ENCODE results near the gene DGKB.
A peak's percentile ranks its signal among the peaks of the same experiment; 100 is the strongest.

Gene DGKB

DNA sequence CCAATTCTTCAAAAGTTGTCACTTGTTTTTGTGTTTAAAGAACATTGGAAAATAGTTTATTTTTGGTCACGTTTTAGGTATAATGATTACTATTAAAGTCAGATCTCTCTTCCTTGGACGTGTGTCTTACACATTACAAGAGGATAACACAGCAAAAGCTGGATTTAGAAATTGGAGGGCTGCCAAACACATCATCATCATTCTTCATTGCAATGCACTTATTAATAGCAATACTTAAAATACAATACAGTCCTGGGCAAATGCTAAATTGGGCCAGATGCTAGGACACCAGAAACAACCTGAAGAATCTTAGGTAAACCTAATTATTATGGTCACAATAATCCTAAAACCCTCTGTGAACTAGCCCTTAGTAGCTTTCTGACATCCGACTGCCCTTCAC, 303.6 kb downstream of the DGKB start:
- no peak overlapping the region for H3K4ac ChIP-seq (ENCODE audit: low read depth in 1 of 2, low read length in 2 of 2)
- H4K8ac ChIP-seq (ENCODE audit: low read length): no peak overlapping the region
- no peak overlapping the region for H4K91ac ChIP-seq (ENCODE audit: low read length)
- H3K27ac ChIP-seq (ENCODE audit: low read length, poor library complexity, severe bottlenecking): no peak overlapping the region
- no peaks in the 10 kb centered on the region for H3K4me1 ChIP-seq (ENCODE audit: control insufficient read depth, insufficient read depth, low read depth, low read length)
- H2BK12ac ChIP-seq (ENCODE audit: low read length in 2 of 2): no peak overlapping the region
- H2AK5ac ChIP-seq (ENCODE audit: low read length, severe bottlenecking): no peak overlapping the region
- no peak overlapping the region for H3K4me2 ChIP-seq (ENCODE audit: low read length, poor library complexity, severe bottlenecking)
- 77% methylated on average over 3 of the region's 3 CpGs for WGBS
- H2BK15ac ChIP-seq (ENCODE audit: low read depth, poor library complexity, severe bottlenecking): no peak overlapping the region
- no peaks in the 10 kb centered on the region for H3K27me3 ChIP-seq (ENCODE audit: control insufficient read depth in 1 of 2, insufficient read depth in 1 of 2, low read length in 2 of 2)
- H3K14ac ChIP-seq (ENCODE audit: low read length in 2 of 2): no peak overlapping the region
- H3K23ac ChIP-seq (ENCODE audit: low read length in 2 of 2): no peak overlapping the region
- H2BK5ac ChIP-seq (ENCODE audit: low read depth, low read length, poor library complexity, severe bottlenecking): no peak overlapping the region
- no peak overlapping the region for H3K18ac ChIP-seq (ENCODE audit: low read depth in 1 of 2, low read length in 2 of 2)
- no peak overlapping the region for H3K4me3 ChIP-seq (ENCODE audit: insufficient read depth in 1 of 2, low read depth in 1 of 2, low read length in 2 of 2)
- H3K79me1 ChIP-seq (replicated peaks; ENCODE audit: low read length, poor library complexity, severe bottlenecking): no peaks in the 10 kb centered on the region
- no peak overlapping the region for H2BK120ac ChIP-seq (ENCODE audit: low read depth, low read length)
- H2AFZ ChIP-seq (ENCODE audit: low read depth, low read length): no peak overlapping the region
- no peaks in the 10 kb centered on the region for H3K9me3 ChIP-seq (ENCODE audit: control insufficient read depth, low read length)
- no peak overlapping the region for H3K9ac ChIP-seq (ENCODE audit: low read length)
- no peak for DNase-seq
- H3K36me3 ChIP-seq (ENCODE audit: control insufficient read depth in 1 of 2, insufficient read depth in 2 of 2, low read depth in 1 of 2, low read length in 2 of 2): no peaks in the 10 kb centered on the region

DNA sequence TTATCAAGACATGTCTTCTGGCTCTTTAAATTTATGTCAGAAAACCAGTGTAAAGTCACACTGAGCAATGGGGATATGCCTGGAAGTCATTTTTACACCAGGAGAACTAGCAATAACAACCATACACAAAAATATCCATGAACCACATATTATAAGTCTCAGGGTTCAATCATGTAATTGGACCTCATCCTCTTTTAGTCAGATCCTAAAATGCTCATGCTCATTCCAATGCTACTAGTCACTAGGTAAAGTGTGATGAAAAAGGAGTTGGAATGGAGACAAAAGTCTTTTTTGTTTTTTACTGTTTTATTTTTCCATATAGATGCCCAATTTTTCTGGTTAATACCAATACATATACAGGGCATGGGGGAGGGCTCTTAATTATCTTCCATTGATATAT, 306.1 kb downstream of the DGKB start:
- Histone ChIP-seq H2AK5ac (ENCODE audit: low read length, severe bottlenecking) (no peak overlapping the region), H4K8ac (ENCODE audit: low read length) (no peak overlapping the region), H3K4ac (ENCODE audit: low read depth in 1 of 2, low read length in 2 of 2) (no peak overlapping the region), H3K4me3 (ENCODE audit: insufficient read depth in 1 of 2, low read depth in 1 of 2, low read length in 2 of 2) (no peak overlapping the region), H2BK120ac (ENCODE audit: low read depth, low read length) (no peak overlapping the region), H3K4me2 (ENCODE audit: low read length, poor library complexity, severe bottlenecking) (no peak overlapping the region), H3K36me3 (ENCODE audit: control insufficient read depth in 1 of 2, insufficient read depth in 2 of 2, low read depth in 1 of 2, low read length in 2 of 2) (no peaks in the 10 kb centered on the region), H3K9ac (ENCODE audit: low read length) (no peak overlapping the region), H3K79me1 (replicated peaks; ENCODE audit: low read length, poor library complexity, severe bottlenecking) (no peaks in the 10 kb centered on the region), H3K27ac (ENCODE audit: low read length, poor library complexity, severe bottlenecking) (no peak overlapping the region), H4K91ac (ENCODE audit: low read length) (no peak overlapping the region), H2BK12ac (ENCODE audit: low read length in 2 of 2) (no peak overlapping the region), H3K9me3 (ENCODE audit: control insufficient read depth, low read length) (no peaks in the 10 kb centered on the region), H3K14ac (ENCODE audit: low read length in 2 of 2) (no peak overlapping the region), H2BK15ac (ENCODE audit: low read depth, poor library complexity, severe bottlenecking) (no peak overlapping the region), H3K27me3 (ENCODE audit: control insufficient read depth in 1 of 2, insufficient read depth in 1 of 2, low read length in 2 of 2) (no peaks in the 10 kb centered on the region), H3K4me1 (ENCODE audit: control insufficient read depth, insufficient read depth, low read depth, low read length) (no peaks in the 10 kb centered on the region), H3K23ac (ENCODE audit: low read length in 2 of 2) (no peak overlapping the region), H2BK5ac (ENCODE audit: low read depth, low read length, poor library complexity, severe bottlenecking) (no peak overlapping the region), H3K18ac (ENCODE audit: low read depth in 1 of 2, low read length in 2 of 2) (no peak overlapping the region), H2AFZ (ENCODE audit: low read depth, low read length) (no peak overlapping the region)
- DNase-seq: no peak

DNA sequence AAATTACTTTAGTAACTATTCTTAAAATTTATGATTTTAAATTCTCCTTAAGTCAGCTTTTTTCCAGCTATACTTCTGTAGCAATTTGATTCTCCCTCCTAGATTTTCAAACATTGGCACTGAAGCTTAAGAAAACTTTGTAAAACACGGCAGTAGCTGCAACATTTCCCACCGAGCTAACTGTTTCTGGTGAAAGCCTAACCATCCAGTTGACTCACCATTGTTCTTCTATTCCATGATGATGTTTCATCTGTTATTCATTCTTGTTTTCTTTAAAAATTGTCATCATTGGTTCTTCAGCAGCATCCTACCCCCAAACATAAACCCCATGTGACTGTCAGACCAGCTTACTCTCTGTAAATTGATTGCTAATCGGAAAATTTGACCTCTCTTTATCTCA, 312.3 kb downstream of the DGKB start:
- Histone ChIP-seq H3K18ac (ENCODE audit: low read depth in 1 of 2, low read length in 2 of 2) (no peak overlapping the region), H3K79me1 (replicated peaks; ENCODE audit: low read length, poor library complexity, severe bottlenecking) (no peaks in the 10 kb centered on the region), H2BK12ac (ENCODE audit: low read length in 2 of 2) (no peak overlapping the region), H3K4me2 (ENCODE audit: low read length, poor library complexity, severe bottlenecking) (no peak overlapping the region), H2BK120ac (ENCODE audit: low read depth, low read length) (no peak overlapping the region), H2AFZ (ENCODE audit: low read depth, low read length) (no peak overlapping the region), H4K91ac (ENCODE audit: low read length) (no peak overlapping the region), H3K4ac (ENCODE audit: low read depth in 1 of 2, low read length in 2 of 2) (no peak overlapping the region), H3K9me3 (ENCODE audit: control insufficient read depth, low read length) (peaks cover 27% of the 10 kb centered on the region), H3K36me3 (ENCODE audit: control insufficient read depth in 1 of 2, insufficient read depth in 2 of 2, low read depth in 1 of 2, low read length in 2 of 2) (no peaks in the 10 kb centered on the region), H3K23ac (ENCODE audit: low read length in 2 of 2) (no peak overlapping the region), H3K27me3 (ENCODE audit: control insufficient read depth in 1 of 2, insufficient read depth in 1 of 2, low read length in 2 of 2) (no peaks in the 10 kb centered on the region), H2AK5ac (ENCODE audit: low read length, severe bottlenecking) (no peak overlapping the region), H3K9ac (ENCODE audit: low read length) (no peak overlapping the region), H2BK15ac (ENCODE audit: low read depth, poor library complexity, severe bottlenecking) (no peak overlapping the region), H3K4me1 (ENCODE audit: control insufficient read depth, insufficient read depth, low read depth, low read length) (no peaks in the 10 kb centered on the region), H3K27ac (ENCODE audit: low read length, poor library complexity, severe bottlenecking) (no peak overlapping the region), H3K14ac (ENCODE audit: low read length in 2 of 2) (no peak overlapping the region), H4K8ac (ENCODE audit: low read length) (no peak overlapping the region), H2BK5ac (ENCODE audit: low read depth, low read length, poor library complexity, severe bottlenecking) (no peak overlapping the region), H3K4me3 (ENCODE audit: insufficient read depth in 1 of 2, low read depth in 1 of 2, low read length in 2 of 2) (no peak overlapping the region)
- WGBS: 90% methylated on average over 3 of the region's 3 CpGs
- DNase-seq: no peak

DNA sequence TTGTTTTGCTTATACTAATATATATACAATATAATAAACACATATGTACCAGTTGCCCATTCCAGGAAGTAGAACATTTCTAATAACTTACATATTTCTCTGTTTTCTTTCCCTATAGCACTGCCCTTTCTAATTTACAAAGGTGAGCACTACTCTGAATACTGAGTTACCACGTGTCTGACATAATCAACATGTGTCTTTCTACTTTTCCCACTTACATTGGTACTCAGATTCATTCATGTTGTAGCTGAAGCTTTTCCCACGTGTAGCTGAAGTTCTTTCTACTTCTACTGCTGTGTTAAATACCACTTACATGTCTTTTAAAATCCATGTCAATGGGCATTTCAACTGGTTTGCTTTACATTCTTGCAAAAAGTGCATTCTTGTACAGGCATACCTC, 317.3 kb downstream of the DGKB start:
- H3K4me3 ChIP-seq (ENCODE audit: insufficient read depth in 1 of 2, low read depth in 1 of 2, low read length in 2 of 2): peak overlapping the region in 1 of 2 experiments; percentile 48
- no peak overlapping the region for H4K8ac ChIP-seq (ENCODE audit: low read length)
- H3K4ac ChIP-seq (ENCODE audit: low read depth in 1 of 2, low read length in 2 of 2): no peak overlapping the region
- WGBS: 66% methylated on average over 2 of the region's 2 CpGs
- no peak overlapping the region for H2BK5ac ChIP-seq (ENCODE audit: low read depth, low read length, poor library complexity, severe bottlenecking)
- no peaks in the 10 kb centered on the region for H3K27me3 ChIP-seq (ENCODE audit: control insufficient read depth in 1 of 2, insufficient read depth in 1 of 2, low read length in 2 of 2)
- no peak for DNase-seq
- H3K36me3 ChIP-seq (ENCODE audit: control insufficient read depth in 1 of 2, insufficient read depth in 2 of 2, low read depth in 1 of 2, low read length in 2 of 2): no peaks in the 10 kb centered on the region
- H2BK15ac ChIP-seq (ENCODE audit: low read depth, poor library complexity, severe bottlenecking): no peak overlapping the region
- no peak overlapping the region for H3K9ac ChIP-seq (ENCODE audit: low read length)
- H3K9me3 ChIP-seq (ENCODE audit: control insufficient read depth, low read length): peaks cover 38% of the 10 kb centered on the region
- H3K27ac ChIP-seq (ENCODE audit: low read length, poor library complexity, severe bottlenecking): no peak overlapping the region
- no peak overlapping the region for H2AFZ ChIP-seq (ENCODE audit: low read depth, low read length)
- H2AK5ac ChIP-seq (ENCODE audit: low read length, severe bottlenecking): no peak overlapping the region
- H4K91ac ChIP-seq (ENCODE audit: low read length): no peak overlapping the region
- H3K4me2 ChIP-seq (ENCODE audit: low read length, poor library complexity, severe bottlenecking): no peak overlapping the region
- no peak overlapping the region for H3K14ac ChIP-seq (ENCODE audit: low read length in 2 of 2)
- no peak overlapping the region for H2BK12ac ChIP-seq (ENCODE audit: low read length in 2 of 2)
- no peaks in the 10 kb centered on the region for H3K4me1 ChIP-seq (ENCODE audit: control insufficient read depth, insufficient read depth, low read depth, low read length)
- H2BK120ac ChIP-seq (ENCODE audit: low read depth, low read length): no peak overlapping the region
- H3K18ac ChIP-seq (ENCODE audit: low read depth in 1 of 2, low read length in 2 of 2): no peak overlapping the region
- no peak overlapping the region for H3K23ac ChIP-seq (ENCODE audit: low read length in 2 of 2)
- H3K79me1 ChIP-seq (replicated peaks; ENCODE audit: low read length, poor library complexity, severe bottlenecking): no peaks in the 10 kb centered on the region
